Measurements from ENCODE around the gene RPS6KA5. TPM values are rescaled to one million over a fixed set of nuclear protein-coding genes. Genes with fewer than 3 reads are reported as not detected.

The RPS6KA5 gene
- total and polyA plus RNA-seq, 2 donors (not counting 1 experiment from before 2014, with no cell fraction given), result 6.0 to 34.6 TPM

DNA sequence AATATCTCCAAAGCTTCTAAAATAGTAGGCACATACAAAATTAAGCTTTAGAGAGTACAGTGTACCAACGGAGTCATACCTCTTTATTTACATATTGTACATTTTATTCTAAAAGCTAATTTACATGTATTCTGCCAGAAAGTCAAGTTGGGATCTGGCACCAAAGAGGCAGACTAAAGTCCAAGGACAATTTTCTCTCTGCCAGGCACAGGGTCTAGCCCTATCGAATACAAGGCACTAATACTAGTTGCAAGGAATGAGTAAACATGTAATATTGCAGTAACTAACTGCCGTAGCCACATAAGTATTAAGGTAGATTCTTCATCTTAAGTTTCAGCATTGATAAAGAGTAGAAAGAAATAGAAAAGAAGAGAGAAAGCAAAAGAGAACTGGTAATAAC, 93.9 kb downstream of the RPS6KA5 start:
- intact Hi-C loops (cut with micrococcal nuclease), result no loop called here
- CTCF ChIA-PET, result interaction anchor here (0.5 to 1.8 kb wide), 3 partner anchors 170 to 320 kb away, joined by 3 to 6 read pairs (median 3); no protein-coding TSS in a partner anchor
- no peak overlapping the region for H3K27ac Mint-ChIP-seq

DNA sequence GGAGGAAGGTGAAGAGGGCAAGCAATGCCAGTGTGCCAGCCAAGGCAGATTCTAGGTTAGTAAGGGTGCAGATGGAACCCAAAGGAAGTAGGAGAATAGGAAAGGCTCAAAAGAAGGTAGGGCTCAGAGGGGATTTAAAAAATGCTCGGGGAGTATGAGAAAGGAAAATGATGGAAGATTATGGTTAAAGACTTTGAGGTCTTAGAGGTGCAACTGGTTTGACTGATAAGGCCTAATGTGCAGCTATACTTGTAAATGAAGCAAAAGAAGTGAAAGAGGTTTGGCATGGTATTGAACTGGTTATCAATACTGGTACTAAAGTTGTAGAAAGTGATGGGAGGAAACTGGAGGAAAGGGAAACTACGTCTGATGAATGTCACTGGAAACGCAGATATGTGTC, 94.7 kb downstream of the RPS6KA5 start:
- peaks cover 0 to 4% of the 10 kb centered on the region in 2 donors for H3K4me1 ChIP-seq (ENCODE audit: control insufficient read depth in 2 of 2, insufficient read depth in 2 of 2, low read length in 2 of 2)
- no peak overlapping the region for H2AFZ ChIP-seq (ENCODE audit: insufficient read depth, low read depth, low read length, poor library complexity, severe bottlenecking)
- no peak overlapping the region for H3K4me3 Mint-ChIP-seq
- H3K4me3 ChIP-seq (ENCODE audit: control extremely low read depth in 1 of 5, extremely low read depth in 1 of 5, insufficient read depth in 1 of 5, low read depth in 2 of 5, low read length in 4 of 5), result no peak overlapping the region
- peaks cover 6% of the 10 kb centered on the region for H3K4me1 Mint-ChIP-seq
- no peak for TF ChIP-seq EZH2 (IDR thresholded peaks at IDR 0.05; ENCODE audit: borderline replicate concordance, insufficient read depth, low read depth, low read length, poor library complexity, severe bottlenecking)
- TF ChIP-seq, protein P1, sequence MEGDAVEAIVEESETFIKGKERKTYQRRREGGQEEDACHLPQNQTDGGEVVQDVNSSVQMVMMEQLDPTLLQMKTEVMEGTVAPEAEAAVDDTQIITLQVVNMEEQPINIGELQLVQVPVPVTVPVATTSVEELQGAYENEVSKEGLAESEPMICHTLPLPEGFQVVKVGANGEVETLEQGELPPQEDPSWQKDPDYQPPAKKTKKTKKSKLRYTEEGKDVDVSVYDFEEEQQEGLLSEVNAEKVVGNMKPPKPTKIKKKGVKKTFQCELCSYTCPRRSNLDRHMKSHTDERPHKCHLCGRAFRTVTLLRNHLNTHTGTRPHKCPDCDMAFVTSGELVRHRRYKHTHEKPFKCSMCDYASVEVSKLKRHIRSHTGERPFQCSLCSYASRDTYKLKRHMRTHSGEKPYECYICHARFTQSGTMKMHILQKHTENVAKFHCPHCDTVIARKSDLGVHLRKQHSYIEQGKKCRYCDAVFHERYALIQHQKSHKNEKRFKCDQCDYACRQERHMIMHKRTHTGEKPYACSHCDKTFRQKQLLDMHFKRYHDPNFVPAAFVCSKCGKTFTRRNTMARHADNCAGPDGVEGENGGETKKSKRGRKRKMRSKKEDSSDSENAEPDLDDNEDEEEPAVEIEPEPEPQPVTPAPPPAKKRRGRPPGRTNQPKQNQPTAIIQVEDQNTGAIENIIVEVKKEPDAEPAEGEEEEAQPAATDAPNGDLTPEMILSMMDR (IDR thresholded peaks at IDR 0.05), result no peak
- no peak overlapping the region for H3K4me2 ChIP-seq (replicated peaks; ENCODE audit: low read depth, low read length, poor library complexity, severe bottlenecking)
- H4K20me1 ChIP-seq (ENCODE audit: control insufficient read depth, insufficient read depth, low read length, poor library complexity, severe bottlenecking), result peaks cover 6% of the 10 kb centered on the region
- no peaks in the 10 kb centered on the region for H3K9me3 ChIP-seq (ENCODE audit: control extremely low read depth in 1 of 3, control insufficient read depth in 2 of 3, insufficient read depth in 1 of 3, low read length in 2 of 3)
- ChIA-PET CTCF (interaction anchor here (0.9 to 1.8 kb wide), 3 partner anchors 63 to 321 kb away, joined by 3 to 6 read pairs (median 3); no protein-coding TSS in a partner anchor), POLR2A (no interaction called here)
- no peaks in the 10 kb centered on the region for H3K9me3 Mint-ChIP-seq (ENCODE audit: insufficient read depth)
- no peak overlapping the region for H3K27ac ChIP-seq (ENCODE audit: low read length in 2 of 2)
- H3K9ac ChIP-seq (ENCODE audit: low read length), result no peak overlapping the region
- intact Hi-C loops (cut with micrococcal nuclease), result no loop called here
- ATAC-seq (ENCODE audit: low read depth), result no peak
- WGBS (ENCODE audit: insufficient coverage), result 100% methylated on average over 1 of the region's 3 CpGs
- peaks cover 0 to 3% of the 10 kb centered on the region in 2 experiments for H3K36me3 ChIP-seq (replicated peaks in 1 of 2; ENCODE audit: control extremely low read depth in 1 of 2, control insufficient read depth in 1 of 2, extremely low read depth in 1 of 2, insufficient read depth in 2 of 2, low read length in 1 of 2)
- no peaks in the 10 kb centered on the region for H3K27me3 Mint-ChIP-seq
- no peak for DNase-seq
- H3K27me3 ChIP-seq (replicated peaks in 1 of 4; ENCODE audit: control extremely low read depth in 1 of 4, control insufficient read depth in 3 of 4, insufficient read depth in 4 of 4, low read length in 3 of 4), result no peaks in the 10 kb centered on the region
- H3K27ac Mint-ChIP-seq, result no peak overlapping the region
- H3K79me2 ChIP-seq (ENCODE audit: control insufficient read depth, insufficient read depth, low read length), result peaks cover 35% of the 10 kb centered on the region

More for the DNA sequence above, 93.9 kb downstream of the RPS6KA5 start:
- Histone ChIP-seq H3K27ac (ENCODE audit: low read length in 2 of 2) (no peak overlapping the region), H3K79me2 (ENCODE audit: control insufficient read depth, insufficient read depth, low read length) (peaks cover 42% of the 10 kb centered on the region), H2AFZ (ENCODE audit: insufficient read depth, low read depth, low read length, poor library complexity, severe bottlenecking) (no peak overlapping the region), H3K9me3 (ENCODE audit: control extremely low read depth in 1 of 3, control insufficient read depth in 2 of 3, insufficient read depth in 1 of 3, low read length in 2 of 3) (no peaks in the 10 kb centered on the region), H3K4me1 (ENCODE audit: control insufficient read depth in 2 of 2, insufficient read depth in 2 of 2, low read length in 2 of 2) (peaks cover 0 to 4% of the 10 kb centered on the region in 2 donors), H3K27me3 (replicated peaks in 1 of 4; ENCODE audit: control extremely low read depth in 1 of 4, control insufficient read depth in 3 of 4, insufficient read depth in 4 of 4, low read length in 3 of 4) (no peaks in the 10 kb centered on the region), H3K36me3 (replicated peaks in 1 of 2; ENCODE audit: control extremely low read depth in 1 of 2, control insufficient read depth in 1 of 2, extremely low read depth in 1 of 2, insufficient read depth in 2 of 2, low read length in 1 of 2) (peaks cover 0 to 3% of the 10 kb centered on the region in 2 experiments), H3K9ac (ENCODE audit: low read length) (no peak overlapping the region), H4K20me1 (ENCODE audit: control insufficient read depth, insufficient read depth, low read length, poor library complexity, severe bottlenecking) (peaks cover 6% of the 10 kb centered on the region), H3K4me3 (ENCODE audit: control extremely low read depth in 1 of 5, extremely low read depth in 1 of 5, insufficient read depth in 1 of 5, low read depth in 2 of 5, low read length in 4 of 5) (no peak overlapping the region), H3K4me2 (replicated peaks; ENCODE audit: low read depth, low read length, poor library complexity, severe bottlenecking) (no peak overlapping the region)
- POLR2A ChIA-PET, result no interaction called here
- TF ChIP-seq EZH2 (IDR thresholded peaks at IDR 0.05; ENCODE audit: borderline replicate concordance, insufficient read depth, low read depth, low read length, poor library complexity, severe bottlenecking), result no peak
- TF ChIP-seq, protein P1 (IDR thresholded peaks at IDR 0.05), result no peak
- ATAC-seq (ENCODE audit: low read depth), result no peak
- H3K4me3 Mint-ChIP-seq, result no peak overlapping the region
- no CpG with 5 or more reads among the region's 3 CpGs for WGBS (ENCODE audit: insufficient coverage)
- H3K27me3 Mint-ChIP-seq, result no peaks in the 10 kb centered on the region
- no peak for DNase-seq
- H3K9me3 Mint-ChIP-seq (ENCODE audit: insufficient read depth), result no peaks in the 10 kb centered on the region
- peaks cover 6% of the 10 kb centered on the region for H3K4me1 Mint-ChIP-seq
